GM13977 (cell line): ENCODE results near the gene UMAD1.
"Not testable (repeated sequence)": the region's sequence is repeated elsewhere in the genome, so short reads cannot be mapped to it uniquely, and the experiment has no call there.

Experiments used
- DNase-seq: peaks from one replicate; pipeline ENCODE4 v3.0.0; 2012; ENCODE audit warnings: low spot score
- in situ Hi-C: fragments of 300-500 bp; cut with MboI; formaldehyde crosslinking; loops from one replicate; pipeline ENCODE4 v1.12.0; 2022; ENCODE audit warnings: low sequenced_read_pairs, low pct_unique_long_range_greater_than_20kb, mixed read lengths, inconsistent platforms; ENCODE audit not compliant: unreplicated experiment
- TF ChIP-seq, protein P1 (sequence below): IDR thresholded peaks from 2 replicates; pipeline ENCODE4 v1.5.1; 2012; ENCODE audit warnings: mild to moderate bottlenecking, control low read depth; ENCODE audit not compliant: insufficient read depth; ENCODE audit errors: extremely low read depth, missing control alignments

The UMAD1 gene

DNA sequence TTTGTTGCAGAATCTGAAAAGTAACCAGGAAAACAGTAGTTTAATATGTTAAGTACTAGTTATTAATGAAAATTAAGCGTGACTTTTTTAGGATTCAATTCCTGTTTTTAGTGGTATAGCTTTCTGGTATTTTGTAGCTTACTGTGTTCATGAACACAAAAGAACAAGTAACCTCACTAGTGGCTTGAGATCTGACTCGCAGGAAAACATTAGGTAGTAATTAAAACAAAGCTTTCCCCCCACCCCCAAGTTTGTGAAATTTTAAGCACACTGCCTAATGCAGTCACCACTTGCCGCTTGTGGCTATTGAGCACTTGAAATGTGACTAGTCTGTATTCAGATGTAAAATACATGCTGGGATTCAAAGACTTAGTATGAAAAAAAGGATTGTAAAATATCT lies 180.4 kb downstream of the UMAD1 start:
- in situ Hi-C loops = no loop called here
- TF ChIP-seq, protein P1, sequence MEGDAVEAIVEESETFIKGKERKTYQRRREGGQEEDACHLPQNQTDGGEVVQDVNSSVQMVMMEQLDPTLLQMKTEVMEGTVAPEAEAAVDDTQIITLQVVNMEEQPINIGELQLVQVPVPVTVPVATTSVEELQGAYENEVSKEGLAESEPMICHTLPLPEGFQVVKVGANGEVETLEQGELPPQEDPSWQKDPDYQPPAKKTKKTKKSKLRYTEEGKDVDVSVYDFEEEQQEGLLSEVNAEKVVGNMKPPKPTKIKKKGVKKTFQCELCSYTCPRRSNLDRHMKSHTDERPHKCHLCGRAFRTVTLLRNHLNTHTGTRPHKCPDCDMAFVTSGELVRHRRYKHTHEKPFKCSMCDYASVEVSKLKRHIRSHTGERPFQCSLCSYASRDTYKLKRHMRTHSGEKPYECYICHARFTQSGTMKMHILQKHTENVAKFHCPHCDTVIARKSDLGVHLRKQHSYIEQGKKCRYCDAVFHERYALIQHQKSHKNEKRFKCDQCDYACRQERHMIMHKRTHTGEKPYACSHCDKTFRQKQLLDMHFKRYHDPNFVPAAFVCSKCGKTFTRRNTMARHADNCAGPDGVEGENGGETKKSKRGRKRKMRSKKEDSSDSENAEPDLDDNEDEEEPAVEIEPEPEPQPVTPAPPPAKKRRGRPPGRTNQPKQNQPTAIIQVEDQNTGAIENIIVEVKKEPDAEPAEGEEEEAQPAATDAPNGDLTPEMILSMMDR = no peak
- no peak for DNase-seq

DNA sequence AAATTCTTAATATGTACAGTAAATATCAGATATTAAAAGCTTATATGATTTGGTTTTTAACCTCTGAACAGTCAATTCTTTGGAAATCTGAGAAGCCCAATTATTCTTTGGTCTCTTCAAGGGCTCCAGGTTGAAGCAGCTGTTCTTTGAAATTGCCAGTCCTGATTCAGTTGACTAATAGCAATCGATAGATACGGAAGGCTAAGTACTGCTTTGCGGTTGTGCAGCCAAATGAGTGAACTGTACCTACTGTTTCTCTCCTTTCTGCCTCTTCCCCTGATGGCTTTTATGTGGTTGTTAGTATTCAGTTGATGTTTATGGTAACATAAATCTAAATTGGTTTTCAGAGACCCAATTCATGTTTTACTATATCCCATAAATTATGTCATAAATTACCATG lies 181.0 kb downstream of the UMAD1 start:
- TF ChIP-seq, protein P1 = no peak
- DNase-seq = no peak
- in situ Hi-C loops = no loop called here

DNA sequence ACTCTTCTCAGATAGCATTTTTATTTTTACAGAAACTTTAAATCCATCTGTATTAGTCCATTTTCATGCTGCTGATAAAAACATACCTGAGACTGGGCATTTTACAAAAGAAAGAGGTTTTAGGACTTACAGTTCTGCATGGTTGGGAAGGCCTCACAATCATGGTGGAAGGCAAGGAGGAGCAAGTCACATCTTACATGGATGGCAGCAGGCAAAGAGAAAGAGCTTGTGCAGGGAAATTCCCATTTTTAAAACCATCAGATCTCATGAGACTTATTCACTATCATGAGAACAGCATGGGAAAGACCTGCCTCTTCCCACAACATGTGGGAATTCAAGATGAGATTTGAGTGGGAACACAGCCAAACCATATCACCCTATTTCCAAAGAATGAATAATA lies 184.7 kb downstream of the UMAD1 start:
- in situ Hi-C loops, DNase-seq: not testable (repeated sequence)

DNA sequence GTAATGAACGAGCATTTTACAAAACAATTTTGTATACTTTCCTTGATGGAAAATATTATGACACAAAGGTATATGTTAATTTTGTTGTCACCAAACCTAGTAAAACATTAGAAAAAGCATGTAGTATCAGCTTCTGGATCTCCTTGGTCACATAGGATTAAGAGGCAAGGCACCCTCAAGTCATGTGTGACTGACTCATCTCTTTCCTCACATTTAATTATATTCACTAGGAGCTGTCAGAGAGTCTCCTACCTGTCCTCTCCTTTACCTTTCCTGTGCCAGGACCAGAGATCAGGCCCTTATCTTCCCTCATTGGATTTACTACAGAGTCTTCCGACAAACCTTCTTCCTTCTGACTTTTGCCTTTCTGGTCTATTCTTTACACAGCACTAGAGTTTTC lies 189.1 kb downstream of the UMAD1 start:
- TF ChIP-seq, protein P1 = no peak

DNA sequence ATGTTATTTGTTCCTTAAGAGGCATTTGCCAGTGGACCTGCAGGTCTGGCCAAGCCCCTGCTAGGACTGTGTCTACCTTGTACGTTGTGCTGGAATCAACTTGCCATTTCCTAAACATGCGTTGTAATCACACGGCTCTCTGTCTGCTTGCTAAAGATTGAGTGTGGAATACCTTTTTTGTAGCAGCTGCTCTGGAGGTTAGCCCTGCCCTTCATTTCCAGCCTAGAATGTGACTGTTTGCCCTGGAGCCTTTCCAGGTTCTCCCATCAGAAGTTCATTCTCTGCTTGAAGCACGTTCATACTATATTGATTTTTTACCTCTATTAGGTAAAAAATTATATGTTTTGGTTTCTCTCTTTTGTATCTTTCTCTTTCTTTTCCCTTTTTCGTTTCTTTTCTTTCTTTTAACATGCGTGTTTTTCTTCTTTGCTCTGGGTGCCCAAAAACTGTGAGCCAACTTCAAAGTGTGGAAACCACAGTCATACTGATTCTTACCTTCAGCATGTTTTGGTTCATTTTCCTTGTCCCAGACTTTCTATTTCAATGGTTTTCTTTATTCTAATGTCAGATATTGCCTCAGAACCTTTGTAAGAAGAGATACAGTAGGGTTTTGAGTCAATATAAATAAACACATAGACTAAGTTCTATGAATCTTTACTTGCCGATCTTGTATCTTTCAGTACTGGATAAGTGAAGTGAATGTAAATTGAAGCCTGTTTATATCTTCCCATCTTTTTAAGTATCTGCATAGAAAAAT lies 189.7 kb downstream of the UMAD1 start:
- TF ChIP-seq, protein P1 = no peak
- no peak for DNase-seq
- in situ Hi-C loops = no loop called here

More for the DNA sequence above, 189.1 kb downstream of the UMAD1 start:
- in situ Hi-C loops = no loop called here
- no peak for DNase-seq

DNA sequence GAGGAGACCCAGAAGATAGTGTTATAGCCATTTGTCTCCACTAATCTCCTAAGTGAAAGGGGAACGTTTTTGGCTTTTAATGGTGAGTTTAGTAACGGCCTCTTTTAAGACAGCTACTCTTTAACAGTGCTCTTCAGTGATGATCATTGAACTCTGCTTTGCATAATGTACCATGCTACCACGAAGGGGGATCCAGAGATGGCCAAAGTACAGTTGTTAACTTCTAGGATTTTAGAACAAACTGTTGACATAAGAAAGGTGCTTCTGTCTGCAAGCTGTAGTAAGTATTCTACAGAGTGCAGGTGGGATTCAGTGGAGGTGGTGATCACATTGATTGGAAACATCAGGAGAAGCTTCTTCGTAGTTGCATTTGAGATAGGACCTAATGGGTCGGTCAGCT lies 192.0 kb downstream of the UMAD1 start:
- in situ Hi-C loops = no loop called here
- DNase-seq = no peak
- TF ChIP-seq, protein P1 = no peak

DNA sequence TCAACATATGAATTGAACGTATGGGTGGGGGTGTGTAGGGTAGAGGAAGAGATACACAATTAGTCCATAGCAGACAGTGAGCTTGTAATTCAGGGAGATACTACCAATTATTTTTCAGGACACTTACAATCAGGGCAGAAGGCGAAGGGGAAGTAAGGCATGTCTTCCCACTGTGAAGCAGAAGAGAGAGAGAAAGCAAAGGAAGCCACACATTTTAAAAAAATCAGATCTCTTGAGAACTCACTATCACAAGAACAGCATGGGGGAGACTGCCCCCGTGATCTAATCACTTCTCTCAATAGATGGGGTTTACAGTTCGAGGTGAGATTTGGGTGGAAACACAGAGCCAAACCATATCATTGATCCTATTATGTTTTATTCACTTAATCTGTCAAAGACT lies 194.2 kb downstream of the UMAD1 start:
- TF ChIP-seq, protein P1 = no peak
- in situ Hi-C loops = no loop called here
- no peak for DNase-seq
